Activated T-helper 1 cell treated with anti-CD3 and anti-CD28 coated beads, Interleukin-2, amount 50 U/mL, for 16 hours (primary cell): ENCODE results near the gene AFF1.

Experiments used
- DNase-seq, 2 donors: peaks; one replicate each; pipeline ENCODE4 v3.0.0-alpha.2; 2020; ENCODE audit warnings: low read depth in 1 of 2, low spot score in 1 of 2

Gene AFF1

DNA sequence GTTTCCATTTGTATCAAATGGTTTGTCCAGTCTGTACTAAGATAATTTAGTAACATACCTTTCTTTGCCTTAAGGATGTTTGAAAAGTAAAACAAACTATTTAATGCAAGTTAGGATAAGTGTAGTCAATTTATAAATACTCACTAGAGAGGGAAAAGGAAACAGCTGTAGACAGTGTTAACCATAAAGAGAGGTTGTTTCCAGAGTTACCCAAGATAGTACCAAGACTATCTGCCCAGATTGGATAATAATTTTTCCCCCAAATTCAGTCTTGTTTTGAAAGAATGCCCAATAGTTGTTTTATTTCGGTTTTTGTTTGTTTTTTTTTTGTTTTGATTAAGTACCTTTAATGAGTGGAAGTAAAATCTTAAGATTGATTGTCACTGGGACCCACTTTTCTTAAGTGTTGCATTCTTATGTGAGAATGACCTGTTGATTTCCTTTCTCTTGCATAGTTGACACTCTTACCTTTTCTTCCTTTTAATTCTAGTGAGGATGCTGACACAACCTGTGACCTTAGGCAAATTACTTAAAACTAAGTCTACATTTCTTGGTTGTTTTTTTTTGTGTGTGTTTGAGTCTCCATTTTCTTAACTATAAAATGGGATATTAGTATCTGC is 12.8 kb downstream of the AFF1 start:
- no peak for DNase-seq

- DNase-seq, result no peak
Measured at GRCh38 chr4:86948276-86948675, 13.5 kb downstream of the AFF1 start.

DNA sequence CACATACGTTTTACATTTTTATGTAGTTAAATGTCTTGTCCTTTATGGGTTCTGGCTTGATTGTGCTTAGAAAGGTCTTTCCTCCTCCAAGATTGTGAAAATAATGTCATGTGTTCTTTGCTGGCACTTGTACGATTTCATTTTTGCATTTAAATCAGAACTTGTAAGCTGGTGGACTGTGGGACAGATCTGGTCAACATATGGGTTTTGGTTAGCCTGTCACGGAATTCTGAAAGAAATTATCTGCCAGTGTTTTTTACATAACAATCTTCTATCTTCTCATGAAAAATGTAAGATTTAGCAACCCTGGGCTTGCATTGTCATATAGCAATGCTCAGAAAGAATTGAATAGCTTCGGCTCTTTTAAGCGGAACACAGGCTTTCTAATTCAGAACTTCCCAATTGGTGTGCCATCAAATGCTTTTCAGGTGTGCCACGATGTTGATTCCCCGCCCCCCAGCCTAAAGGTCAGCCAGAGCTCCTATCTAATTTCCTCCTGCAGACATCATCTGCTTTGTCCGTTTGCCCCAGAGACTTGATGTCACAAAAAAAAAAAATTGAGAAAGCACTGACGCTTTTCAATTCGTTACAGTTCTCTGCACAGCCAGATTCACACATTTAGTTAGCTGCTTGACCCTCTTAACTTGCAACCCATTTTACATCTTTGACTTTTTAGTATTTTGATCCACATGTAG is 16.2 kb downstream of the AFF1 start:
- no peak for DNase-seq

GRCh38 chr4:86955888-86956451 is 21.2 kb downstream of the AFF1 start:
- no peak for DNase-seq

- no peak for DNase-seq
Measured at GRCh38 chr4:86957215-86957614, 22.4 kb downstream of the AFF1 start.

GRCh38 chr4:86959588-86960500 is 25.0 kb downstream of the AFF1 start:
- no peak for DNase-seq

- no peak for DNase-seq
Measured at GRCh38 chr4:86960557-86960961, 25.7 kb downstream of the AFF1 start.

DNA sequence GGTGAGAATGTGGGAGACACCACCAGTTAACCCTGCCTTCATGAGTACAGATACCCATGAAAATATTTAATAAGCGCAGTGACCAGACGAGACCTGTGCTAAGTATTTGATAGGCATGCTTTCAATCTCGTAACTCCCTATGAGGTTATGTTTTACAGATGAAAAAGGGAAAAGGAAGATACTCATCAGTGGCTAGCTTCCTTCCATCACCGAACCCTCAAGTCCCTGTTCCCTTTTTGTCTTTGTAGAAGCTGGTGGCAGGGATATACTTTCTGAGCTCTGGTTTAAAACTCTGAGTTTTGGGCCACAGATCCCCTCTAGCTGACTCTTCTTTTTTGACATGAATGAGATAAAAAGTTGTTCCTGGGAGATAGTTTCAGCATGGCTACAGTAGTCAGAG is 26.3 kb downstream of the AFF1 start:
- no peak for DNase-seq

DNA sequence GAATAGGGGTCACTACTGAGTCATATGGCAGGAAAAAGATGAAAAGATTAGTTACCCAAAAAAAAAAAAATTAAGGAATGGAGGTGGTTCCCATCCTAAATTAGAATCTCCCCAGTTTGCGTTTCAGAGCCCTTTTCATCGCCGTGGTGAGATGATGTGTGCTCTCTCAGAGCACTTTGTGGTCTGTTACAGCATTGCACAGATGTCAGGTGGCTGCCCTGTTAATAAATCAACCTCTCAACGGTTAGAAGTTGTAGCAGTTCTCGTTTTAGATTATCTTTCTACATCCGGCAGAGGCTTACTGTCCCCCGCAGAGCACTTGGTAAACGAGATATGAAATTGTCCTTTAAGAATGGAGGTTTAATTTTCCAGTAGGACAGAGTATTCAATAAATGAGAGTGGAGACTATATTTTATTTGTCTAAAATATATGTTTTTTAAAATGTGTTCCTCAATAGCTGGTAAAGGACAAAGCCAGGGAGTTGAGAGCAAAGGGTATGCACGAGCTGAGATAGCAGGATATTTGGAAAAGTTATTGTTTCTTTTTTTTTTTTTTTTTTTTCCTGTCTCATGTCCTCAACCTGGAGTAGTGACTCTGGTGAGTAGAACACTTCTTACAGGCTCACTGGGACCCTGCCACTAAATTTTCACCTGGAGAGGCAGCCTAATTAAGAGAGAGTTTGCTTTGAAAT is 26.9 kb downstream of the AFF1 start:
- DNase-seq, result no peak

DNA sequence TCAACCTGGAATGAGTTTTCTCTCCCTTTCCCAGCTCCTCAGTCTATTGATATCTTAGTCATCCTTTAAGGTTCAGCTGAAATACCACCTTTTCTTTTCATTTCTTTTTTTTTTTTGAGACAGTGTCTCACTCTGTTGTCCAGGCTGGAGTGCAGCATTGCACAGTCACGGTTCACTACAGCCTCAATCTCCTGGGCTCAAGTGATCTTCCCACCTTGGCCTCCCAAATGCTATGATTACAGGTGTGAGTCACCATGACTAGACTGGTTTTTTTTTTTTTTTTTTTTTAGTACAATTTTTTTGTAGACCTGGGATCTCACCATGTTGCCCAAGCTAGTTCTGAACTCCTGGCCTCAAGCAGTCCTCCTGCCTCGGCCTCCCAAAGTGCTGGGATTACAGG is 28.9 kb downstream of the AFF1 start:
- DNase-seq, result no peak

DNA sequence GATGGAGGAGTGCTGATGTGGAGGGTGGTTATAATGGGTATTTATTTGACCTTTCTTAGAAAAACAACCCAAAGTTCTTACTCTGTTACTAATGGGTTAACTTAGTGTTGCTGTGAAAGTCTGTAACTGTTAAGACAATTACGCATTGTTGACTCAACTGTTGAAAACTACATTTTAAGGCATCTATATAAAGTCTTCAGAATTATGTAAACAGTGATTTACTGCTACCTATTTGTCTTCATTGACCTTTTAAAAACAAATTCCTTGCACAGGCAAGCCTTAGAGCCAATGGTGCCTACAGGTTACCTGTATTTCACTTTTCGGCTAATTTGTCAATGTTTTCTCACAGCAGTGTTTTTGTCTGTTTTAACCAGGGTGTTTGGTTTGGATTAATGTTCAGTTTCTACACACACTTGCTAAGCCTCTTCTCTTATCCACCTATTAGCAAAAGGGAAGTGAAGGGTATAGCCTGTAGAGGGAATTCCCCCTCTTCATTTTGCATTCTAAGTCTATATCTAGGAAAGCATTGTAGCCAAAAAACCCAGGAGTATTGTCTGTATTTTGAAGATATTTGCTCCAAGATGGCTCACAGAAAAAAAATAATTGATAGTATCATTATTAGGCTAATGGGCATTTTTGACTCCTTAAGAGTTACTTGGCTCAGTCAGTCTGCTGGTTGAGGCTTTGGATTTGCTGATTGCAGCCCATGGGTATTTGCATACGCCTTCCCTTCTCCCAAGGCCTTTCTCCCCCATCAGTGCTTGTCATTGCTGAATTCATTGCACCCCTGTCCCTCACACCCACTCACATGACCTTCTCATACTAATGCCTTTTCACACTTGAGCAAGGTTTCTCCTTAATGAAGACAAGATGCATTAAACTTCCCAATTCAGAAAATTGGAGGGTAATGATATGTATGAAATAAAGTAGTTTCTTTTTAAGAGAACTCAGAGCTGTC is 30.5 kb downstream of the AFF1 start:
- DNase-seq, result no peak

- no peak for DNase-seq
Measured at GRCh38 chr4:86967073-86967472, 32.3 kb downstream of the AFF1 start.

- DNase-seq, result no peak
Measured at GRCh38 chr4:86967798-86968197, 33.0 kb downstream of the AFF1 start.

GRCh38 chr4:86968547-86968946 is 33.7 kb downstream of the AFF1 start:
- DNase-seq, result no peak

DNA sequence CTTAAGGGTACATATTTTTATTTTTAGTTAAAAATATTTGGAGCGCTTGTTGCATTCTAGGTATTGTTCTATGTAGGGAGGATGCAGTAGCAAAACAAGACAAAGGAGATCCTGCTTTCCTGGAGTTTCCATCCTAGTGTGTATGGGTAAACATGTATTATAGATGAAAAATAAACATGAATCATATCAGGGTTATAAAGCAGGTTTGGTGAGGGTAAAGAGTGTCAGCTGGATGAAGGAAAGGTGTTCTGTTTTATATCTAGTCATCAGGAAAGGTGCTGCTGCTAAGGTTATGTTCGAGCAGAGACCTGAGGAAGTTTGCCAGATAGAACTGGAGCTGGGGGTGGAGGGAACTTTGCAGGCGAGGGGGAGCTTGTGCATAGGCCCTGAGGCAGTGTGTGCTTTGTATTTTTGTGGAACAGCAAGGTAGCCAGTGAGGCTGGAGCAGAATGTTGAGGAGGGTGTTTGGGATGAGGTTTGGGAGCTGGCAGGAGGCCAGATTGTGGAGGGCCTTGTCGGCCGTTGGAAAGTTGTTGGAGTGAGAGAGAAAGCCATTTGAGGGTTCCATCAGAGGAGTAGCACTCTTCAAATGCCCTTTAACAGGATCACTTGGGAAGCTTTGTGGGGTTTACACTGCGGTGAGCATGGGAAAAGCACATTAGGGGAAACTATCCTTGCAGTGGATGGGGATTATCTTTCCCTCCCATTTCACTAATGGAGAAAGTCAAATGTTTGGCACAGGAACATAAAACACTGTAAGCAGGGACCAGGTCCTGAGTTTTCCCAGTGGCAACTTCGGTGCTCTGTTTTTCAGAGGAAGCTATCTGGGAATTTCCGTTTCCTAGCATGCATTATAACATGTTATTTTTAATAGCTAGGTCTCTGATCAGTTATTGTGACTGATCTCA is 35.9 kb downstream of the AFF1 start:
- no peak for DNase-seq

- no peak for DNase-seq
Measured at GRCh38 chr4:86971355-86971683, 36.5 kb downstream of the AFF1 start.

DNA sequence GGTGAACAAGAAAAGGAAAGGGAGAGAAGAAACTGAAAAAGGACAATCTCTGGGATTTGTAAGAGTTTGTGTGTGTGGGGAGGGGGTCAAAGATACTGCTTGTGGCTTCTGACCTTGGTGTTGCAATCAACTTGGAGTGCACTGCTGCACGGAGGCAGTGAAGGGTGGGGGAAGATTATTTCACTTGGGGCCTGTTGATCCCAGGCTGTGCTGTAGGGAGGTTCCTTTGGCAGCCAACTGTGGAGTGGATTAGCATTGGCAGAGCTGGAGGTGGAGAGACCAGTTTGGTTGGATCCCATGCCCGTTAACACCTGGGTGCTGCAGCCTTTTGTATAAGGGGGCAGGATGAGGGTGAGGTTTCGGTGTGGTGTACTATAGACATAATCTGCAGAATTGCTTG is 38.2 kb downstream of the AFF1 start:
- no peak for DNase-seq

- no peak for DNase-seq
Measured at GRCh38 chr4:86973668-86974067, 38.9 kb downstream of the AFF1 start.

GRCh38 chr4:86974551-86974994 is 39.8 kb downstream of the AFF1 start:
- no peak for DNase-seq
